NCI-H2227 (cell line): ENCODE results near the gene TMEM187.

Experiments
- DNase-seq: peaks from one replicate; lab custom pipeline; 2025; ENCODE audit not compliant: unreplicated experiment; lab: John Stamatoyannopoulos, UW

Gene TMEM187

GRCh38 chrX:153972368-153973126 is at the start of gene TMEM187:
Gene TMEM187 (plus strand): TSS chrX:153972754. CDS start chrX:153982063, 9,309 bp downstream.
- peak; percentile 97 for DNase-seq

- DNase-seq, result peak; percentile 55
Measured at GRCh38 chrX:153922932-153923857, 49.4 kb upstream of the TMEM187 start.

- peak; percentile 51 for DNase-seq
Measured at GRCh38 chrX:153924149-153924861, 48.2 kb upstream of the TMEM187 start.

GRCh38 chrX:153925387-153925738 is 47.2 kb upstream of the TMEM187 start:
- no peak for DNase-seq

- DNase-seq, result no peak
Measured at GRCh38 chrX:153925739-153926551, 46.6 kb upstream of the TMEM187 start, which contains the start of gene ARHGAP4. Gene ARHGAP4 (minus strand): TSS chrX:153926264. CDS start chrX:153926202, 62 bp downstream.

GRCh38 chrX:153926552-153926857 is 46.0 kb upstream of the TMEM187 start:
- DNase-seq, result no peak

- DNase-seq, result peak; percentile 70
Measured at GRCh38 chrX:153926858-153927671, 45.5 kb upstream of the TMEM187 start.

- DNase-seq, result no peak
Measured at GRCh38 chrX:153927672-153927921, 45.0 kb upstream of the TMEM187 start.

GRCh38 chrX:153927922-153928760 is 44.4 kb upstream of the TMEM187 start:
- peak; percentile 98 for DNase-seq

- DNase-seq, result no peak
Measured at GRCh38 chrX:153928846-153929245, 43.7 kb upstream of the TMEM187 start.

- no peak for DNase-seq
Measured at GRCh38 chrX:153929576-153929975, 43.0 kb upstream of the TMEM187 start.

GRCh38 chrX:153930011-153930910 is 42.3 kb upstream of the TMEM187 start:
- no peak for DNase-seq

GRCh38 chrX:153931151-153931550 is 41.4 kb upstream of the TMEM187 start:
- DNase-seq, result no peak

GRCh38 chrX:153931748-153932147 is 40.8 kb upstream of the TMEM187 start:
- no peak for DNase-seq

- DNase-seq, result no peak
Measured at GRCh38 chrX:153932220-153932915, 40.2 kb upstream of the TMEM187 start.

GRCh38 chrX:153933748-153934147 is 38.8 kb upstream of the TMEM187 start:
- DNase-seq, result no peak

GRCh38 chrX:153934148-153934761 is 38.3 kb upstream of the TMEM187 start:
- no peak for DNase-seq
